ENCODE results near the gene SLC16A9.
A peak's percentile ranks its signal among the peaks of the same experiment; 100 is the strongest.
"Not testable (repeated sequence)": the region's sequence is repeated elsewhere in the genome, so short reads cannot be mapped to it uniquely, and the experiment has no call there.

The SLC16A9 gene

GRCh38 chr10:59670269-59670668, 39.4 kb downstream of the SLC16A9 start:
- Histone ChIP-seq H3K79me1 (replicated peaks; ENCODE audit: low read length, poor library complexity, severe bottlenecking) (no peaks in the 10 kb centered on the region), H3K9ac (ENCODE audit: low read length) (no peak overlapping the region), H2BK12ac (ENCODE audit: low read length in 2 of 2) (no peak overlapping the region), H3K36me3 (ENCODE audit: control insufficient read depth in 1 of 2, insufficient read depth in 2 of 2, low read depth in 1 of 2, low read length in 2 of 2) (no peaks in the 10 kb centered on the region), H3K4me3 (ENCODE audit: insufficient read depth in 1 of 2, low read depth in 1 of 2, low read length in 2 of 2) (no peak overlapping the region), H2BK15ac (ENCODE audit: low read depth, poor library complexity, severe bottlenecking) (no peak overlapping the region), H3K9me3 (ENCODE audit: control insufficient read depth, low read length) (peaks cover 18% of the 10 kb centered on the region), H2AK5ac (ENCODE audit: low read length, severe bottlenecking) (no peak overlapping the region), H3K18ac (ENCODE audit: low read depth in 1 of 2, low read length in 2 of 2) (no peak overlapping the region), H3K4ac (ENCODE audit: low read depth in 1 of 2, low read length in 2 of 2) (no peak overlapping the region), H2BK5ac (ENCODE audit: low read depth, low read length, poor library complexity, severe bottlenecking) (no peak overlapping the region), H3K27ac (ENCODE audit: low read length, poor library complexity, severe bottlenecking) (no peak overlapping the region), H2BK120ac (ENCODE audit: low read depth, low read length) (no peak overlapping the region), H4K91ac (ENCODE audit: low read length) (no peak overlapping the region), H3K4me2 (ENCODE audit: low read length, poor library complexity, severe bottlenecking) (no peak overlapping the region), H3K4me1 (ENCODE audit: control insufficient read depth, insufficient read depth, low read depth, low read length) (no peaks in the 10 kb centered on the region), H3K27me3 (ENCODE audit: control insufficient read depth in 1 of 2, insufficient read depth in 1 of 2, low read length in 2 of 2) (no peaks in the 10 kb centered on the region), H3K23ac (ENCODE audit: low read length in 2 of 2) (no peak overlapping the region), H2AFZ (ENCODE audit: low read depth, low read length) (no peak overlapping the region), H4K8ac (ENCODE audit: low read length) (no peak overlapping the region), H3K14ac (ENCODE audit: low read length in 2 of 2) (no peak overlapping the region)
- WGBS, result 75% methylated on average over 1 of the region's 1 CpG
- no peak for DNase-seq

- Histone ChIP-seq H3K27me3 (ENCODE audit: control insufficient read depth in 1 of 2, insufficient read depth in 1 of 2, low read length in 2 of 2) (no peaks in the 10 kb centered on the region), H2BK120ac (ENCODE audit: low read depth, low read length) (no peak overlapping the region), H3K79me1 (replicated peaks; ENCODE audit: low read length, poor library complexity, severe bottlenecking) (no peaks in the 10 kb centered on the region), H2BK15ac (ENCODE audit: low read depth, poor library complexity, severe bottlenecking) (no peak overlapping the region), H3K4me1 (ENCODE audit: control insufficient read depth, insufficient read depth, low read depth, low read length) (no peaks in the 10 kb centered on the region), H2BK12ac (ENCODE audit: low read length in 2 of 2) (no peak overlapping the region), H2BK5ac (ENCODE audit: low read depth, low read length, poor library complexity, severe bottlenecking) (no peak overlapping the region), H3K36me3 (ENCODE audit: control insufficient read depth in 1 of 2, insufficient read depth in 2 of 2, low read depth in 1 of 2, low read length in 2 of 2) (no peaks in the 10 kb centered on the region), H4K8ac (ENCODE audit: low read length) (no peak overlapping the region), H3K9me3 (ENCODE audit: control insufficient read depth, low read length) (peaks cover 19% of the 10 kb centered on the region), H3K4me2 (ENCODE audit: low read length, poor library complexity, severe bottlenecking) (no peak overlapping the region), H3K18ac (ENCODE audit: low read depth in 1 of 2, low read length in 2 of 2) (no peak overlapping the region), H3K4me3 (ENCODE audit: insufficient read depth in 1 of 2, low read depth in 1 of 2, low read length in 2 of 2) (no peak overlapping the region), H4K91ac (ENCODE audit: low read length) (no peak overlapping the region), H3K4ac (ENCODE audit: low read depth in 1 of 2, low read length in 2 of 2) (no peak overlapping the region), H3K27ac (ENCODE audit: low read length, poor library complexity, severe bottlenecking) (no peak overlapping the region), H3K14ac (ENCODE audit: low read length in 2 of 2) (no peak overlapping the region), H3K23ac (ENCODE audit: low read length in 2 of 2) (no peak overlapping the region), H2AK5ac (ENCODE audit: low read length, severe bottlenecking) (no peak overlapping the region), H2AFZ (ENCODE audit: low read depth, low read length) (peak overlapping the region; percentile 23), H3K9ac (ENCODE audit: low read length) (no peak overlapping the region)
- 8% methylated on average over 4 of the region's 4 CpGs for whole genome bisulfite sequencing
- peak; percentile 82 for DNase-seq
Measured at GRCh38 chr10:59668096-59668495, 41.6 kb downstream of the SLC16A9 start.

GRCh38 chr10:59666310-59666709, 43.3 kb downstream of the SLC16A9 start:
- Histone ChIP-seq H2BK5ac (ENCODE audit: low read depth, low read length, poor library complexity, severe bottlenecking) (no peak overlapping the region), H2AFZ (ENCODE audit: low read depth, low read length) (no peak overlapping the region), H3K9me3 (ENCODE audit: control insufficient read depth, low read length) (peaks cover 19% of the 10 kb centered on the region), H3K9ac (ENCODE audit: low read length) (no peak overlapping the region), H2BK15ac (ENCODE audit: low read depth, poor library complexity, severe bottlenecking) (no peak overlapping the region), H3K18ac (ENCODE audit: low read depth in 1 of 2, low read length in 2 of 2) (no peak overlapping the region), H3K4ac (ENCODE audit: low read depth in 1 of 2, low read length in 2 of 2) (no peak overlapping the region), H3K79me1 (replicated peaks; ENCODE audit: low read length, poor library complexity, severe bottlenecking) (no peaks in the 10 kb centered on the region), H2BK120ac (ENCODE audit: low read depth, low read length) (no peak overlapping the region), H3K23ac (ENCODE audit: low read length in 2 of 2) (no peak overlapping the region), H2BK12ac (ENCODE audit: low read length in 2 of 2) (no peak overlapping the region), H3K27me3 (ENCODE audit: control insufficient read depth in 1 of 2, insufficient read depth in 1 of 2, low read length in 2 of 2) (no peaks in the 10 kb centered on the region), H3K4me1 (ENCODE audit: control insufficient read depth, insufficient read depth, low read depth, low read length) (no peaks in the 10 kb centered on the region), H4K8ac (ENCODE audit: low read length) (no peak overlapping the region), H3K36me3 (ENCODE audit: control insufficient read depth in 1 of 2, insufficient read depth in 2 of 2, low read depth in 1 of 2, low read length in 2 of 2) (no peaks in the 10 kb centered on the region), H3K4me2 (ENCODE audit: low read length, poor library complexity, severe bottlenecking) (no peak overlapping the region), H3K27ac (ENCODE audit: low read length, poor library complexity, severe bottlenecking) (no peak overlapping the region), H3K14ac (ENCODE audit: low read length in 2 of 2) (no peak overlapping the region), H4K91ac (ENCODE audit: low read length) (no peak overlapping the region), H3K4me3 (ENCODE audit: insufficient read depth in 1 of 2, low read depth in 1 of 2, low read length in 2 of 2) (no peak overlapping the region), H2AK5ac (ENCODE audit: low read length, severe bottlenecking) (no peak overlapping the region)
- no peak for DNase-seq

- not testable (repeated sequence) for H2BK12ac ChIP-seq (ENCODE audit: low read length in 2 of 2); H2AFZ ChIP-seq (ENCODE audit: low read depth, low read length); H3K79me1 ChIP-seq (replicated peaks; ENCODE audit: low read length, poor library complexity, severe bottlenecking); H3K36me3 ChIP-seq (ENCODE audit: control insufficient read depth in 1 of 2, insufficient read depth in 2 of 2, low read depth in 1 of 2, low read length in 2 of 2); H3K23ac ChIP-seq (ENCODE audit: low read length in 2 of 2); H3K18ac ChIP-seq (ENCODE audit: low read depth in 1 of 2, low read length in 2 of 2); H4K8ac ChIP-seq (ENCODE audit: low read length); H3K4me3 ChIP-seq (ENCODE audit: insufficient read depth in 1 of 2, low read depth in 1 of 2, low read length in 2 of 2); H3K27ac ChIP-seq (ENCODE audit: low read length, poor library complexity, severe bottlenecking); H3K14ac ChIP-seq (ENCODE audit: low read length in 2 of 2); H3K9ac ChIP-seq (ENCODE audit: low read length); H3K4ac ChIP-seq (ENCODE audit: low read depth in 1 of 2, low read length in 2 of 2); H3K27me3 ChIP-seq (ENCODE audit: control insufficient read depth in 1 of 2, insufficient read depth in 1 of 2, low read length in 2 of 2); H2BK5ac ChIP-seq (ENCODE audit: low read depth, low read length, poor library complexity, severe bottlenecking); H2AK5ac ChIP-seq (ENCODE audit: low read length, severe bottlenecking); H2BK15ac ChIP-seq (ENCODE audit: low read depth, poor library complexity, severe bottlenecking); H3K4me1 ChIP-seq (ENCODE audit: control insufficient read depth, insufficient read depth, low read depth, low read length); H2BK120ac ChIP-seq (ENCODE audit: low read depth, low read length); H4K91ac ChIP-seq (ENCODE audit: low read length); DNase-seq; H3K4me2 ChIP-seq (ENCODE audit: low read length, poor library complexity, severe bottlenecking)
- peaks cover 19% of the 10 kb centered on the region for H3K9me3 ChIP-seq (ENCODE audit: control insufficient read depth, low read length)
- over 99% methylated on average over 6 of the region's 7 CpGs for WGBS
Measured at GRCh38 chr10:59663213-59663612, 46.4 kb downstream of the SLC16A9 start.

Data from mesenchymal stem cell (in vitro differentiated cells and primary cell).